DOHH2 (cell line): ENCODE measurements around the gene LAIR1.

Source experiments
- H3F3A ChIP-seq: fragments of 200-600 bp; sonication (generic), shearing (Covaris generic); 2 replicates; pipeline ENCODE4 v1.6.0; 2016; ENCODE audit warnings: antibody characterized with exemption, mild to moderate bottlenecking; ENCODE audit not compliant: control insufficient read depth, insufficient read depth
- H3K27ac ChIP-seq: fragments of 200-600 bp; sonication (generic); 2 replicates; pipeline ENCODE4 v1.5.1; 2014; ENCODE audit warnings: low read depth, mild to moderate bottlenecking, low read length, moderate library complexity
- H3K27me3 ChIP-seq: fragments of 200-600 bp; sonication (generic); 2 replicates; pipeline ENCODE4 v1.6.1; 2014; ENCODE audit warnings: mild to moderate bottlenecking, low read length, mixed read lengths; ENCODE audit not compliant: control insufficient read depth
- H3K36me3 ChIP-seq: fragments of 200-600 bp; sonication (generic); 2 replicates; pipeline ENCODE4 v1.6.1; 2014; ENCODE audit warnings: mild to moderate bottlenecking, low read length, moderate library complexity, mixed read lengths; ENCODE audit not compliant: control insufficient read depth
- H3K4me1 ChIP-seq: fragments of 200-600 bp; sonication (generic); 2 replicates; pipeline ENCODE4 v1.6.1; 2014; ENCODE audit warnings: mild to moderate bottlenecking, low read length, mixed read lengths; ENCODE audit not compliant: control insufficient read depth
- H3K4me2 ChIP-seq: fragments of 200-600 bp; sonication (generic); 2 replicates; pipeline ENCODE4 v1.6.0; 2014; ENCODE audit warnings: mild to moderate bottlenecking, low read length, moderate library complexity
- H3K4me3 ChIP-seq: fragments of 200-600 bp; sonication (generic); 2 replicates; pipeline ENCODE4 v1.5.1; 2014; ENCODE audit warnings: mild to moderate bottlenecking, low read length, mixed read lengths
- H3K79me2 ChIP-seq: fragments of 200-600 bp; sonication (generic); 2 replicates; pipeline ENCODE4 v1.6.1; 2014; ENCODE audit warnings: mild to moderate bottlenecking, low read length, mixed read lengths; ENCODE audit not compliant: control insufficient read depth
- H3K9me2 ChIP-seq: fragments of 200-600 bp; sonication (generic); replicated peaks from 2 replicates; pipeline ENCODE4 v1.6.1; 2014; ENCODE audit warnings: mild to moderate bottlenecking, low read length, mixed read lengths; ENCODE audit not compliant: control insufficient read depth
- H3K9me3 ChIP-seq: fragments of 200-600 bp; sonication (generic); 2 replicates; pipeline ENCODE4 v1.6.1; 2014; ENCODE audit warnings: antibody characterized with exemption, low read length, mixed read lengths; ENCODE audit not compliant: control insufficient read depth, insufficient read depth
- H4K20me1 ChIP-seq: fragments of 200-600 bp; sonication (generic); 2 replicates; pipeline ENCODE4 v1.6.0; 2014; ENCODE audit warnings: low read depth, mild to moderate bottlenecking, antibody characterized with exemption, low read length, moderate library complexity; ENCODE audit not compliant: control insufficient read depth, insufficient read depth
- CTCF ChIP-seq: fragments of 200-600 bp; sonication (generic); IDR thresholded peaks from one replicate; pipeline ENCODE4 v1.5.1; 2014; ENCODE audit warnings: antibody characterized with exemption, mild to moderate bottlenecking, low read depth, low read length; ENCODE audit not compliant: poor library complexity, severe bottlenecking
- EZH2phosphoT487 ChIP-seq: fragments of 200-600 bp; sonication (generic); IDR thresholded peaks from 2 replicates; pipeline ENCODE4 v1.6.1; 2017; ENCODE audit warnings: borderline replicate concordance, mild to moderate bottlenecking, antibody characterized with exemption, low read length, moderate library complexity, mixed read lengths

LAIR1 gene

GRCh38 chr19:54395685-54396084 is 31.0 kb upstream of the LAIR1 start:
- Histone ChIP-seq H3K4me1 (peaks cover 10% of the 10 kb centered on the region), H3K27ac (no peak overlapping the region), H3K9me2 (no peaks in the 10 kb centered on the region), H3K79me2 (no peaks in the 10 kb centered on the region), H3K4me2 (no peak overlapping the region), H3K36me3 (no peaks in the 10 kb centered on the region), H4K20me1 (peaks cover 4% of the 10 kb centered on the region; the same call in 1 of the 2 replicates), H3K27me3 (peaks cover 27% of the 10 kb centered on the region), H3F3A (no peaks in the 10 kb centered on the region), H3K9me3 (no peaks in the 10 kb centered on the region), H3K4me3 (no peak overlapping the region)
- no peak for TF ChIP-seq EZH2phosphoT487
- TF ChIP-seq CTCF: no peak

GRCh38 chr19:54393381-54393780 is 28.6 kb upstream of the LAIR1 start:
- peaks cover 38% of the 10 kb centered on the region for H3K27me3 ChIP-seq
- H3K4me1 ChIP-seq: peaks cover 33% of the 10 kb centered on the region
- H3F3A ChIP-seq: peaks cover 11% of the 10 kb centered on the region
- H3K36me3 ChIP-seq: no peaks in the 10 kb centered on the region
- no peaks in the 10 kb centered on the region for H3K9me3 ChIP-seq
- peaks cover 10% of the 10 kb centered on the region for H4K20me1 ChIP-seq
- H3K79me2 ChIP-seq: no peaks in the 10 kb centered on the region
- no peak overlapping the region for H3K4me2 ChIP-seq
- no peak overlapping the region for H3K27ac ChIP-seq
- no peak overlapping the region for H3K4me3 ChIP-seq
- no peaks in the 10 kb centered on the region for H3K9me2 ChIP-seq
- TF ChIP-seq EZH2phosphoT487 (no peak), CTCF (no peak)

- Histone ChIP-seq H3K9me2 (no peaks in the 10 kb centered on the region), H3K4me2 (no peak overlapping the region), H3K4me3 (no peak overlapping the region), H3F3A (peaks cover 19% of the 10 kb centered on the region), H3K27me3 (peaks cover 45% of the 10 kb centered on the region), H3K79me2 (no peaks in the 10 kb centered on the region), H4K20me1 (peaks cover 10% of the 10 kb centered on the region), H3K27ac (no peak overlapping the region), H3K4me1 (peaks cover 44% of the 10 kb centered on the region), H3K9me3 (no peaks in the 10 kb centered on the region), H3K36me3 (no peaks in the 10 kb centered on the region)
- TF ChIP-seq CTCF (no peak), EZH2phosphoT487 (no peak)
These were observed 27.4 kb upstream of the LAIR1 start for GRCh38 chr19:54392105-54392504.
